H9 (cell line): ENCODE data around the gene UTF1. TPM values are rescaled to one million over a fixed set of nuclear protein-coding genes. Genes with fewer than 3 reads are reported as not detected.

Source experiments
- DNase-seq: peaks from one replicate; pipeline ENCODE4 v3.0.0-alpha.2; 2017
- H2AFZ ChIP-seq: one replicate; pipeline ENCODE4 v1.6.1; 2013; ENCODE audit warnings: mild to moderate bottlenecking, low read length, control low read depth, moderate library complexity
- H2AK5ac ChIP-seq: 2 replicates; pipeline ENCODE4 v1.6.1; 2013; ENCODE audit warnings: low read length, control low read depth, mixed read lengths; ENCODE audit not compliant: insufficient read length
- H2BK120ac ChIP-seq: one replicate; pipeline ENCODE4 v1.6.1; 2013; ENCODE audit warnings: low read depth, mild to moderate bottlenecking, low read length, control low read depth, inconsistent platforms; ENCODE audit not compliant: poor library complexity, severe bottlenecking
- H2BK12ac ChIP-seq: 2 replicates; pipeline ENCODE4 v1.6.1; 2013; ENCODE audit warnings: low read length, control low read depth, mixed read lengths, low read depth; ENCODE audit not compliant: insufficient read length
- H2BK15ac ChIP-seq: 2 replicates; pipeline ENCODE4 v1.6.1; 2013; ENCODE audit warnings: low read depth, low read length, control low read depth
- H2BK20ac ChIP-seq: one replicate; pipeline ENCODE4 v1.6.1; 2013; ENCODE audit warnings: low read depth, mild to moderate bottlenecking, low read length, control low read depth, inconsistent platforms; ENCODE audit not compliant: poor library complexity, severe bottlenecking
- H2BK5ac ChIP-seq: 2 replicates; pipeline ENCODE4 v1.6.1; 2013; ENCODE audit warnings: low read length, control low read depth, mixed read lengths; ENCODE audit not compliant: insufficient read length
- H3K14ac ChIP-seq: 2 replicates; pipeline ENCODE4 v1.6.1; 2013; ENCODE audit warnings: low read length, control low read depth; ENCODE audit not compliant: insufficient read depth
- H3K18ac ChIP-seq: 2 replicates; pipeline ENCODE4 v1.6.1; 2013; ENCODE audit warnings: low read depth, mild to moderate bottlenecking, mixed read lengths, low read length, control low read depth; ENCODE audit not compliant: insufficient read length
- H3K23ac ChIP-seq: 2 replicates; pipeline ENCODE4 v1.6.1; 2013; ENCODE audit warnings: low read length, control low read depth, mixed read lengths, low read depth; ENCODE audit not compliant: insufficient read length
- H3K23me2 ChIP-seq: 2 replicates; pipeline ENCODE4 v1.6.1; 2013; ENCODE audit warnings: low read depth, mild to moderate bottlenecking, mixed read lengths, low read length, control low read depth; ENCODE audit not compliant: insufficient read length, poor library complexity, severe bottlenecking
- H3K27ac ChIP-seq: 2 replicates; pipeline ENCODE4 v1.5.1; 2013; ENCODE audit warnings: low read length, control low read depth, mixed read lengths, low read depth; ENCODE audit not compliant: insufficient read length
- H3K27me3 ChIP-seq: 2 replicates; pipeline ENCODE4 v1.6.1; 2013; ENCODE audit warnings: low read length, control low read depth, inconsistent platforms; ENCODE audit not compliant: insufficient read depth
- H3K4ac ChIP-seq: 2 replicates; pipeline ENCODE4 v1.6.1; 2013; ENCODE audit warnings: low read depth, mild to moderate bottlenecking, control low read depth, inconsistent platforms, low read length, moderate library complexity
- H3K4me1 ChIP-seq: 2 replicates; pipeline ENCODE4 v1.6.1; 2013; ENCODE audit warnings: low read length, control low read depth, inconsistent platforms; ENCODE audit not compliant: insufficient read depth
- H3K4me2 ChIP-seq: 2 replicates; pipeline ENCODE4 v1.6.1; 2013; ENCODE audit warnings: low read length, control low read depth, mixed read lengths; ENCODE audit not compliant: insufficient read length, insufficient read depth
- H3K56ac ChIP-seq: 2 replicates; pipeline ENCODE4 v1.6.1; 2013; ENCODE audit warnings: low read depth, mild to moderate bottlenecking, mixed read lengths, low read length, control low read depth; ENCODE audit not compliant: insufficient read length
- H3K79me1 ChIP-seq: 2 replicates; pipeline ENCODE4 v1.6.1; 2013; ENCODE audit warnings: low read depth, mild to moderate bottlenecking, moderate library complexity, low read length, control low read depth, inconsistent platforms; ENCODE audit not compliant: insufficient read depth, poor library complexity, severe bottlenecking
- H3K79me2 ChIP-seq: 2 replicates; pipeline ENCODE4 v1.6.1; 2013; ENCODE audit warnings: low read length, control low read depth, inconsistent platforms; ENCODE audit not compliant: insufficient read depth
- H3K9ac ChIP-seq: 2 replicates; pipeline ENCODE4 v1.6.1; 2013; ENCODE audit warnings: low read length, control low read depth, mixed read lengths; ENCODE audit not compliant: insufficient read length; ENCODE audit errors: extremely low read depth
- H3K9me3 ChIP-seq: one replicate; pipeline ENCODE4 v1.6.1; 2013; ENCODE audit warnings: low read depth, low read length, inconsistent platforms; ENCODE audit not compliant: control insufficient read depth
- H3T11ph ChIP-seq: one replicate; pipeline ENCODE4 v1.6.1; 2013; ENCODE audit warnings: mild to moderate bottlenecking, low read length, control low read depth, inconsistent platforms
- H4K20me1 ChIP-seq: one replicate; pipeline ENCODE4 v1.6.1; 2013; ENCODE audit not compliant: control insufficient read depth, insufficient read length, insufficient read depth
- H4K5ac ChIP-seq: 2 replicates; pipeline ENCODE4 v1.6.1; 2013; ENCODE audit warnings: low read depth, mild to moderate bottlenecking, mixed read lengths, low read length, control low read depth; ENCODE audit not compliant: insufficient read length
- H4K8ac ChIP-seq: replicated peaks from 2 replicates; pipeline ENCODE4 v1.6.1; 2013; ENCODE audit warnings: low read length, control low read depth, mixed read lengths, low read depth; ENCODE audit not compliant: insufficient read length
- H4K91ac ChIP-seq: 2 replicates; pipeline ENCODE4 v1.6.1; 2013; ENCODE audit warnings: low read depth, mild to moderate bottlenecking, moderate library complexity, mixed read lengths, low read length, control low read depth; ENCODE audit not compliant: insufficient read length
- H3K27ac Mint-ChIP-seq, 3 experiments: 2 replicates in 2 of 3; 3 replicates in 1 of 3; pipeline ENCODE4 v1.8.0; 2020 to 2021; ENCODE audit warnings: mixed read lengths in 3 of 3, mild to moderate bottlenecking in 1 of 3, moderate library complexity in 1 of 3
- H3K27me3 Mint-ChIP-seq: 2 replicates; pipeline ENCODE4 v1.8.0; 2021; ENCODE audit warnings: low read depth, mild to moderate bottlenecking, moderate library complexity, mixed read lengths
- H3K36me3 Mint-ChIP-seq, 3 experiments: 2 replicates in 2 of 3; 3 replicates in 1 of 3; pipeline ENCODE4 v1.8.0; 2020 to 2021; ENCODE audit warnings: low read depth in 3 of 3, mixed read lengths in 3 of 3; ENCODE audit not compliant: insufficient read depth in 1 of 3
- H3K4me1 Mint-ChIP-seq, 2 experiments: 2 replicates each; pipeline ENCODE4 v1.8.0; 2020; ENCODE audit warnings: mixed read lengths in 2 of 2
- H3K4me3 Mint-ChIP-seq, 2 experiments: 2 replicates in 1 of 2; 3 replicates in 1 of 2; pipeline ENCODE4 v1.8.0; 2020 to 2021; ENCODE audit warnings: mild to moderate bottlenecking in 2 of 2, mixed read lengths in 2 of 2, moderate library complexity in 1 of 2
- H3K9me3 Mint-ChIP-seq, 2 experiments: 2 replicates in 1 of 2; 3 replicates in 1 of 2; pipeline ENCODE4 v1.8.0; 2020; ENCODE audit warnings: mild to moderate bottlenecking in 2 of 2, mixed read lengths in 2 of 2, moderate library complexity in 1 of 2
- WGBS: extraction: QIAGEN DNeasy Blood & Tissue Kit; methylation state at CpG from one replicate; pipeline ENCODE4 v1.1.7; 2013; ENCODE audit warnings: missing lambda C conversion rate, low lambda C conversion rate, mixed read lengths; ENCODE audit not compliant: insufficient read length; ENCODE audit errors: extremely low coverage; 5-methylcytosine and 5-hydroxymethylcytosine counted together
- total RNA-seq: library from RNA; stranded (reverse); gene quantifications from 2 replicates; pipeline ENCODE4 v1.2.1, GENCODE V29; 2021
- TF ChIP-seq, protein P1 (sequence below): fragments of 200-600 bp; sonication (generic); conservative IDR thresholded peaks from 3 replicates; pipeline ENCODE4 v1.8.0; 2021; ENCODE audit warnings: antibody characterized with exemption, mild to moderate bottlenecking

Gene UTF1
- total RNA-seq, 1 experiment from 2014 or later, result 31.5 TPM

DNA sequence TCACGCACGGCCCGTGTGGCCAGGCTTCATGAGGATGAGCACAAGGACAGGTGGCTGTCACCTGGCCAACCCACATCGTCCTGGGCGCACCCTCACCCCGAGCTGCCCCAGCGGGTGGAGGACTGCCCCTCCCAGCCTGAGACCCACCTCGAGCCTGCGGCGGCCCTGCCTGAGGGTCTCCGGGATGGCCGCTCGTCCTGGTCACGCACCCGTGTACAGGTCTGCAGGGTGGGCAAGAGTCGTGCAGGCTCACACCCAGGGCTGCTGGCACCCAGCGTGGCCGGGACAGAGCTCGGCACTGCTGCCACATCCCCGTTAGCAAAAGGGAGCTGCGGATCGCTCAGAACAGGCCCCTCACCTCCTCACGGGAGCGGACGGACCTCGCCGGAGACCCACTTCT, 14.4 kb upstream of the UTF1 start:
- Mint-ChIP-seq H3K27ac (no peak overlapping the region), H3K4me1 (peaks cover 7 to 16% of the 10 kb centered on the region in 2 experiments), H3K4me3 (no peak overlapping the region), H3K27me3 (peaks cover 3% of the 10 kb centered on the region), H3K36me3 (peaks cover 2 to 20% (median 12%) of the 10 kb centered on the region in 3 experiments; a peak in 5 of 7 replicates), H3K9me3 (peaks cover 2 to 5% of the 10 kb centered on the region in 2 experiments; a peak in 2 of 5 replicates)
- Histone ChIP-seq H2AK5ac (no peak overlapping the region), H2BK20ac (no peak overlapping the region), H3K27ac (no peak overlapping the region), H3K23me2 (no peaks in the 10 kb centered on the region), H3K27me3 (no peaks in the 10 kb centered on the region), H3T11ph (no peak overlapping the region), H3K4me2 (no peak overlapping the region), H2BK15ac (no peak overlapping the region), H2BK120ac (no peak overlapping the region), H2AFZ (no peak overlapping the region), H3K9ac (no peak overlapping the region), H3K56ac (no peak overlapping the region), H3K23ac (no peak overlapping the region), H2BK12ac (no peak overlapping the region), H3K14ac (no peak overlapping the region), H2BK5ac (no peak overlapping the region), H3K4me1 (no peaks in the 10 kb centered on the region), H4K20me1 (no peaks in the 10 kb centered on the region), H4K91ac (no peak overlapping the region), H4K5ac (no peak overlapping the region), H3K79me2 (no peaks in the 10 kb centered on the region), H3K18ac (no peak overlapping the region), H3K79me1 (no peaks in the 10 kb centered on the region), H4K8ac (no peak overlapping the region), H3K4ac (no peak overlapping the region), H3K9me3 (no peaks in the 10 kb centered on the region)
- TF ChIP-seq, protein P1, sequence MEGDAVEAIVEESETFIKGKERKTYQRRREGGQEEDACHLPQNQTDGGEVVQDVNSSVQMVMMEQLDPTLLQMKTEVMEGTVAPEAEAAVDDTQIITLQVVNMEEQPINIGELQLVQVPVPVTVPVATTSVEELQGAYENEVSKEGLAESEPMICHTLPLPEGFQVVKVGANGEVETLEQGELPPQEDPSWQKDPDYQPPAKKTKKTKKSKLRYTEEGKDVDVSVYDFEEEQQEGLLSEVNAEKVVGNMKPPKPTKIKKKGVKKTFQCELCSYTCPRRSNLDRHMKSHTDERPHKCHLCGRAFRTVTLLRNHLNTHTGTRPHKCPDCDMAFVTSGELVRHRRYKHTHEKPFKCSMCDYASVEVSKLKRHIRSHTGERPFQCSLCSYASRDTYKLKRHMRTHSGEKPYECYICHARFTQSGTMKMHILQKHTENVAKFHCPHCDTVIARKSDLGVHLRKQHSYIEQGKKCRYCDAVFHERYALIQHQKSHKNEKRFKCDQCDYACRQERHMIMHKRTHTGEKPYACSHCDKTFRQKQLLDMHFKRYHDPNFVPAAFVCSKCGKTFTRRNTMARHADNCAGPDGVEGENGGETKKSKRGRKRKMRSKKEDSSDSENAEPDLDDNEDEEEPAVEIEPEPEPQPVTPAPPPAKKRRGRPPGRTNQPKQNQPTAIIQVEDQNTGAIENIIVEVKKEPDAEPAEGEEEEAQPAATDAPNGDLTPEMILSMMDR, result no peak
- WGBS, result no CpG with 5 or more reads among the region's 27 CpGs
- DNase-seq, result no peak
